ENCODE results near the gene EFNA5.

DNA sequence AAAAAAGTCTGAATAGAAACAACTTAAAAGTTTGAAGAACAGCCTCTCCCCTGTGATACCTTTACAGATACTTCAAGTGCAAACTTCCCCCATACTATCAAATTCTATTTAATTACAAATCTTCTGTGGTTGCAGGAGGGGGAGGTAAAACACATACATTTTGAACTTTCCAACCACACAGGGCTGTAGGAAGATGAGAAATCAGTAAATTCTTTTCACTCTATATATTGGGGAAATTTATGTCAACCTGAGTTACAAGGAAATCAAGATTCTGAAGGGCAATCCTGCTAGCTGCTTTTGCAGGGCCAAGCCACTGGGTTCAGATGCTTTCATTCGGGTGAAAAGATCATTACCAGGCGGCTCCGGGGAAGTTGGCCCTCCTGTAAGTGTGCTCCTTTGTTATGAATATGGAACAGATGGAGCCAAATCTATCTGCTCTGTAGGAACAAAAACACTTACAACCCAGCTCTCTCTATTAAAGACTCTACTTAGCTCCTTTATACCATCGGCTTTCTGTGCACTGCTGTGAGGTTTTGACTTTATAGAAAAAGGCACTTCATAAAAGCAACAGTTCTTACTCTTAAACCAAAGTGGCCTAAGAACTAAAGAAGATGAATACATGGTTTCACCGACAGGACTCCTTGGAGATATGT, 269.1 kb downstream of the EFNA5 start:
- no peak for TF ChIP-seq POLR2A (IDR thresholded peaks at IDR 0.05; ENCODE audit: extremely low read depth, insufficient read length)
- TF ChIP-seq, protein P1, sequence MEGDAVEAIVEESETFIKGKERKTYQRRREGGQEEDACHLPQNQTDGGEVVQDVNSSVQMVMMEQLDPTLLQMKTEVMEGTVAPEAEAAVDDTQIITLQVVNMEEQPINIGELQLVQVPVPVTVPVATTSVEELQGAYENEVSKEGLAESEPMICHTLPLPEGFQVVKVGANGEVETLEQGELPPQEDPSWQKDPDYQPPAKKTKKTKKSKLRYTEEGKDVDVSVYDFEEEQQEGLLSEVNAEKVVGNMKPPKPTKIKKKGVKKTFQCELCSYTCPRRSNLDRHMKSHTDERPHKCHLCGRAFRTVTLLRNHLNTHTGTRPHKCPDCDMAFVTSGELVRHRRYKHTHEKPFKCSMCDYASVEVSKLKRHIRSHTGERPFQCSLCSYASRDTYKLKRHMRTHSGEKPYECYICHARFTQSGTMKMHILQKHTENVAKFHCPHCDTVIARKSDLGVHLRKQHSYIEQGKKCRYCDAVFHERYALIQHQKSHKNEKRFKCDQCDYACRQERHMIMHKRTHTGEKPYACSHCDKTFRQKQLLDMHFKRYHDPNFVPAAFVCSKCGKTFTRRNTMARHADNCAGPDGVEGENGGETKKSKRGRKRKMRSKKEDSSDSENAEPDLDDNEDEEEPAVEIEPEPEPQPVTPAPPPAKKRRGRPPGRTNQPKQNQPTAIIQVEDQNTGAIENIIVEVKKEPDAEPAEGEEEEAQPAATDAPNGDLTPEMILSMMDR (IDR thresholded peaks at IDR 0.05; ENCODE audit: low read depth, low read length) = no peak

Data from NB4 (cell line).